HG03469 (cell line): ENCODE results near the gene LRP4.

Experiments used
- ATAC-seq: cut with Tn5 transposase; IDR thresholded peaks from one replicate; pipeline ENCODE4 v1.9.1; 2021; ENCODE audit warnings: mild to moderate bottlenecking, moderate library complexity, moderate number of reproducible peaks; ENCODE audit not compliant: unreplicated experiment

Gene LRP4

GRCh38 chr11:46918788-46919513, 601 bp upstream of the LRP4 start:
- no peak for ATAC-seq

- ATAC-seq = no peak
Observed at GRCh38 chr11:46917762-46918082, 628 bp downstream of the LRP4 start.

- ATAC-seq = no peak
Observed at GRCh38 chr11:46917109-46917761, 1.1 kb downstream of the LRP4 start.

- no peak for ATAC-seq
Observed at GRCh38 chr11:46916286-46917108, 1.9 kb downstream of the LRP4 start.

GRCh38 chr11:46914910-46915309, 3.4 kb downstream of the LRP4 start:
- no peak for ATAC-seq

GRCh38 chr11:46914363-46914762, 4.0 kb downstream of the LRP4 start:
- ATAC-seq = no peak

- no peak for ATAC-seq
Observed at GRCh38 chr11:46913484-46913883, 4.9 kb downstream of the LRP4 start.

- ATAC-seq = no peak
Observed at GRCh38 chr11:46912526-46913150, 5.7 kb downstream of the LRP4 start.

GRCh38 chr11:46907606-46908005, 10.7 kb downstream of the LRP4 start:
- no peak for ATAC-seq

GRCh38 chr11:46906609-46907041, 11.7 kb downstream of the LRP4 start:
- no peak for ATAC-seq

GRCh38 chr11:46905806-46906205, 12.5 kb downstream of the LRP4 start:
- ATAC-seq = no peak

GRCh38 chr11:46903846-46904245, 14.5 kb downstream of the LRP4 start:
- ATAC-seq = no peak

GRCh38 chr11:46902694-46903093, 15.7 kb downstream of the LRP4 start:
- no peak for ATAC-seq

- no peak for ATAC-seq
Observed at GRCh38 chr11:46901156-46901555, 17.2 kb downstream of the LRP4 start.

- no peak for ATAC-seq
Observed at GRCh38 chr11:46900091-46900746, 18.1 kb downstream of the LRP4 start.

- no peak for ATAC-seq
Observed at GRCh38 chr11:46899501-46900025, 18.8 kb downstream of the LRP4 start.

- no peak for ATAC-seq
Observed at GRCh38 chr11:46898396-46899095, 19.8 kb downstream of the LRP4 start.

GRCh38 chr11:46896719-46897406, 21.5 kb downstream of the LRP4 start:
- no peak for ATAC-seq

GRCh38 chr11:46895821-46896220, 22.5 kb downstream of the LRP4 start:
- no peak for ATAC-seq
